ENCODE results near the gene RRP8.

DNA sequence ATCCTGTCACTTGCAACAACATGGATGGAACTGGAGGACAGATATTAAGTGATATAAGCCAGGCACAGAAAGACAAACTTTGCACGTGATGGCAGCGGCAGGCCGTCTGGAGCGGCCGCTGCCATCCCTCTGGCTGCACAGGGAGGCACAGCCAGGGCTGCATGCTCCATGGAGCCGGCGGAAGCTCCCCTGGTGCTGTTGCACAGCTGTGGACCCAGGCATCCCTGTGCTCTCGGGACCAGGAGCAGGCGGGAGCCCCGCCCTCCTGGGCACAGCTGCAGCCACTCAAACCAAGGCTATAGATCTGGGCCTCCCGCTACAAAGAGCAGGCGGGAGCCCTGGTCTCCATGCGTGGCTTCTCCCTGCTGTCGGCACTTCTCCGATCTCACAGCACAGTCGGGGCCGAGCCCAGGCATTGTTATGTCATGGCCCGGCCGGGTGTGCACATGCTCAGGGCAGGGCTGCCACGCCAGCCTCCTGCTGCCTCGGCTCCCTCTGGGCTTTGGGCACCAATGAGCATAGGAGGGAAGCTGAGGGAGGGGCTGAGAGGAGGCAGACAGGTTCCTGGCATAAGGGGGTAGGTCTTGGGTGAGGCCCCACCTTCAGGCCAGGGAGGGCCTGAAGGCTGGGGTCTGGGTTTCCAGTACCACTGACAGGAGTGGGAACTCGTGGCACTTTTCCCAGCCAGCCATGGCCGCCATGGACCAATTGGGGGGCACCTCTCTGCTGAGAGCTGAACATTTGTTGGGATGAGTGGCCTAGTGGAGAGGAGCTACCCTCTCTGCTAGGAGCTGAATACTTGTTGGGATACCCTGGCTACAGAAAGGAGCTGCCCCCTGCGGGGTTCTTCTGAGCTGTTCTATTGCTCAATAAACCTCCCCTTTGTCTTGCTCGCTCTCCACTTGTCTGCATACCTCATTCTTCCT lies 16.7 kb downstream of the RRP8 start:
- TF ChIP-seq, protein P1, sequence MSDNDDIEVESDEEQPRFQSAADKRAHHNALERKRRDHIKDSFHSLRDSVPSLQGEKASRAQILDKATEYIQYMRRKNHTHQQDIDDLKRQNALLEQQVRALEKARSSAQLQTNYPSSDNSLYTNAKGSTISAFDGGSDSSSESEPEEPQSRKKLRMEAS (IDR thresholded peaks at IDR 0.05) = peak; percentile 77; the same call in 1 of the 2 replicates
- no peak for TF ChIP-seq TAF1 (IDR thresholded peaks at IDR 0.05; ENCODE audit: low read depth)
- no peak for TF ChIP-seq EP300 (IDR thresholded peaks at IDR 0.05; ENCODE audit: borderline replicate concordance)
- TF ChIP-seq CEBPB (IDR thresholded peaks at IDR 0.05) = peak; percentile 20; the same call in 1 of the 2 replicates
- peak; percentile 43; the same call in 1 of the 2 replicates for TF ChIP-seq TCF12 (IDR thresholded peaks at IDR 0.05; ENCODE audit: low read depth)
- no peak for TF ChIP-seq FOXM1 (IDR thresholded peaks at IDR 0.05; ENCODE audit: borderline replicate concordance, low read depth)
- TF ChIP-seq, protein P2, sequence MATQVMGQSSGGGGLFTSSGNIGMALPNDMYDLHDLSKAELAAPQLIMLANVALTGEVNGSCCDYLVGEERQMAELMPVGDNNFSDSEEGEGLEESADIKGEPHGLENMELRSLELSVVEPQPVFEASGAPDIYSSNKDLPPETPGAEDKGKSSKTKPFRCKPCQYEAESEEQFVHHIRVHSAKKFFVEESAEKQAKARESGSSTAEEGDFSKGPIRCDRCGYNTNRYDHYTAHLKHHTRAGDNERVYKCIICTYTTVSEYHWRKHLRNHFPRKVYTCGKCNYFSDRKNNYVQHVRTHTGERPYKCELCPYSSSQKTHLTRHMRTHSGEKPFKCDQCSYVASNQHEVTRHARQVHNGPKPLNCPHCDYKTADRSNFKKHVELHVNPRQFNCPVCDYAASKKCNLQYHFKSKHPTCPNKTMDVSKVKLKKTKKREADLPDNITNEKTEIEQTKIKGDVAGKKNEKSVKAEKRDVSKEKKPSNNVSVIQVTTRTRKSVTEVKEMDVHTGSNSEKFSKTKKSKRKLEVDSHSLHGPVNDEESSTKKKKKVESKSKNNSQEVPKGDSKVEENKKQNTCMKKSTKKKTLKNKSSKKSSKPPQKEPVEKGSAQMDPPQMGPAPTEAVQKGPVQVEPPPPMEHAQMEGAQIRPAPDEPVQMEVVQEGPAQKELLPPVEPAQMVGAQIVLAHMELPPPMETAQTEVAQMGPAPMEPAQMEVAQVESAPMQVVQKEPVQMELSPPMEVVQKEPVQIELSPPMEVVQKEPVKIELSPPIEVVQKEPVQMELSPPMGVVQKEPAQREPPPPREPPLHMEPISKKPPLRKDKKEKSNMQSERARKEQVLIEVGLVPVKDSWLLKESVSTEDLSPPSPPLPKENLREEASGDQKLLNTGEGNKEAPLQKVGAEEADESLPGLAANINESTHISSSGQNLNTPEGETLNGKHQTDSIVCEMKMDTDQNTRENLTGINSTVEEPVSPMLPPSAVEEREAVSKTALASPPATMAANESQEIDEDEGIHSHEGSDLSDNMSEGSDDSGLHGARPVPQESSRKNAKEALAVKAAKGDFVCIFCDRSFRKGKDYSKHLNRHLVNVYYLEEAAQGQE (IDR thresholded peaks at IDR 0.05; ENCODE audit: low read depth) = no peak
- TF ChIP-seq RAD21 (IDR thresholded peaks at IDR 0.05; ENCODE audit: low read depth) = no peak
- TF ChIP-seq EGR1 (IDR thresholded peaks at IDR 0.05) = no peak

Data from Ishikawa (cell line).